Peyer's patch (tissue), 4 donors: ENCODE data around the gene ACD.

Source experiments
- CTCF ChIP-seq, 6 experiments: fragments of 450-650 bp in 4 of 6; fragments of 200-600 bp in 2 of 6; sonication (generic) in 1 of 6; IDR thresholded peaks; one replicate each; pipeline ENCODE4 v1.5.1; 2017 to 2019; ENCODE audit warnings: antibody characterized with exemption in 6 of 6, mild to moderate bottlenecking in 3 of 6, moderate library complexity in 1 of 6
- POLR2A ChIP-seq, 2 donors: fragments of 450-650 bp; IDR thresholded peaks; one replicate each; pipeline ENCODE4 v1.5.1; 2017; ENCODE audit warnings: antibody characterized with exemption in 2 of 2, mild to moderate bottlenecking in 2 of 2, moderate library complexity in 2 of 2

- no peak for TF ChIP-seq CTCF (IDR thresholded peaks at IDR 0.05)
- no peak for TF ChIP-seq POLR2A (IDR thresholded peaks at IDR 0.05)
These were observed 44.0 kb upstream of the ACD start for GRCh38 chr16:67704110-67704509.
